GM13976 (cell line): Measurements from ENCODE around the gene FAM168B.

Experiments
- DNase-seq: peaks from one replicate; pipeline ENCODE4 v3.0.0; 2012; ENCODE audit warnings: low spot score
- CTCF ChIP-seq: IDR thresholded peaks from 2 replicates; pipeline ENCODE4 v1.5.1; 2012; ENCODE audit warnings: borderline replicate concordance, mild to moderate bottlenecking; ENCODE audit not compliant: insufficient read depth; ENCODE audit errors: extremely low read depth, missing control alignments, control extremely low read depth
- in situ Hi-C: fragments of 300-500 bp; cut with MboI; formaldehyde crosslinking; loops from one replicate; pipeline ENCODE4 v1.12.0; 2022; ENCODE audit warnings: low sequenced_read_pairs, mixed read lengths, inconsistent platforms; ENCODE audit not compliant: unreplicated experiment

The FAM168B gene

DNA sequence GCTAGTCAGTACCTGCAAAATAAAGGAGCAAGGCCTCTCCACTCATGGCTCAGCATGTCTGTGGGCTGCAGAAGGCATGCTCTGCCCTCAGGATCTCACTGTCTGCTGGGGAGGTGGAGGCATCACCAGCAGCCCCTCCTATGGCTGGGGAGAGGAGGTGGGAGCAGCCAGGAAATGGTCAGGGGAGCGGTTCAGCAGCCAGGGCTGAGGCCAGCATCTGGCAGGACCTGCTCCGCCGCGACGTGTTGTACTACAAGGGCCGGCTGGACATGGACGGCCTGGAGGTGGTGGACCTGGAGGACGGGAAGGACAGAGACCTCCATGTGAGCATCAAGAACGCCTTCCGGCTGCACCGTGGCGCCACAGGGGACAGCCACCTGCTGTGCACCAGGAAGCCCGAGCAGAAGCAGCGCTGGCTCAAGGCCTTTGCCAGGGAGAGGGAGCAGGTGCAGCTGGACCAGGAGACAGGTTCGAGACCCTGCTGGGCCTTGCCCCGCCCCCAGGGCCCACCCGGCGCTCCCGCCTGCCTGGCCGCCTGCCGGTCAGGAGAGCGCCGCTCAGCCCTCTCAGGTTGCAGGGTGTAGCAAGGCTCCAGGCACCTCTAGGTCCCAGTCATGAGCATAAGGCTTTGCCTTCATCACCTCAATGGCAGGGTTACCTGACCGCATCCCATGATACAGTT lies 49.0 kb downstream of the FAM168B start:
- DNase-seq: no peak
- no peak for TF ChIP-seq CTCF
- in situ Hi-C loops: no loop called here

DNA sequence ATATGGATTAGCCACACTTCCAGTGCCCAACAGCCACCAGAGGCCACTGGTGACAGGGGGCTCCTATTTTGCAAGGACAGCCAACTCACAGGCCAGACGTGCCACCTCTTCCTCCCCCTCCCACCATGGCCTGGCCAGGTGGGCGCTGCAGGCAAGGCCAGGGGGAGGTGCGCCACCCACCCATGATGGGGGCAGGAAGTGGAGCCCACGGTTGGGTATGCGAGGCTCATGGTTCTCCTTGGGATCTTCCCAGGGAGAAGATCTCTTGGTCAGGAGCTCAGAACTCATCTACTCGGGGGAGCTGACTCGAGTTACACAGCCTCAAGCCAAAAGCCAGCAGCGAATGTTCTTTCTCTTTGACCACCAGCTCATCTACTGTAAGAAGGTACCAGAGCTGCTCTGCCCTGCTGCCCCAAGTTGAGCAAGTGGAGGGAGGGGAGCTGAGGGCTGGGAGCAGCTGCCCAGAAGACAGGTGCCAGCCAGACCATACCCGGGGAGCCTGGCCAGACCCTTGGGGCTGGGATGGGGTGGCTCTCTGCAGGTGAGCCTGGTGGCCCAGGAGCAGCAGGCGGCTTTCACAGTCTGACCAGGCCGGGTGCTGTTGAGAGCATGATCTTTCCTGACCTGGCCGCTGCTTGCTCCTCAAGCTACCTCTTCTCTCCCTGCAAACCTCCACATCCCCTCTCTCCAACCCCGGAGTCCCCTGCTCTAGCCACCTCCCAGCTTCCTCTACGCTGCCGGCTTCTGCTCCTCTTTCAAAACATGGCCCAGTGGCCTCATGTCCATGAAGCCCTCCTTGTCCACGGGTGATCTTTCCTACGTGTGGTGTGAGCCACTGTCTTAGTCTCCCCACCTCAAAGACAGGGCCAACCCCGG lies 49.8 kb downstream of the FAM168B start:
- TF ChIP-seq CTCF: no peak
- in situ Hi-C loops: no loop called here
- DNase-seq: no peak

- in situ Hi-C loops: no loop called here
- TF ChIP-seq CTCF: no peak
- DNase-seq: no peak
Measured at GRCh38 chr2:131042148-131042775, 51.0 kb downstream of the FAM168B start.

DNA sequence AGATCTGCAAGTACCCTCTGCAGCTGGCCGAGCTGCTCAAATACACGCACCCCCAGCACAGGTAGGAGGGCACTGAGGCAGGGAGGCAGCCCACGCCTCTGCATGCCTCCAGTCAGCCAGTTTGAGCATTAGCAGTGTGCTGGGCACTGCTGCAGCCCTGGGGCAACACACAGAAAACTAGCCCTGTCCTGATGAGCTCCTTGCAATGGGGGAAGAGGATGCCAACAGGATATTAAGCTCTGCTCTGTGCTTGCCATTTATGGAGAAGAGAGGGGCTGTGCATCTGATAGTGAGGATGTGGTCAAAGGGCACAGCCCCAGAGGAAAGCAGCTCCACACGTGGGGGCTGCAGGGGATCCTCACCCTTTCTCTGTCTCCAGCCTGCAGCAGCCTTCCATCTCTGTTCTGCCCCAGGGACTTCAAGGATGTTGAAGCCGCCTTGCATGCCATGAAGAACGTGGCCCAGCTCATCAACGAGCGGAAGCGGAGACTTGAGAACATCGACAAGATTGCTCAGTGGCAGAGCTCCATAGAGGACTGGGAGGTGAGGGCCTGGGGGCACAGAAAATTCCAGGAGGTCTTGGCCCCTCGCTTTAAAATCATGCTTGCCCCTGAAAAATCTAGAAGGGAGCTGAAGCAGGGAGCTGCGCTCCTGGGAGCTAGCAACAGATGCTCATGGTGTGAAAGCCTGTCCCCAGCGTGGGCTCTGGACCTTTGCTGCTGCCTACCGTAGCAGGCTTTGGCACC lies 51.7 kb downstream of the FAM168B start:
- DNase-seq: no peak
- TF ChIP-seq CTCF: no peak
- in situ Hi-C loops: no loop called here

GRCh38 chr2:131040661-131041401 lies 52.4 kb downstream of the FAM168B start:
- TF ChIP-seq CTCF: no peak
- DNase-seq: no peak
- in situ Hi-C loops: no loop called here
